Activated T-helper 9 cell treated with anti-CD3 and anti-CD28 coated beads, Interleukin-2, amount 50 U/mL, for 16 hours (primary cell): ENCODE results near the gene PXMP4.
"Not testable (repeated sequence)": the region's sequence is repeated elsewhere in the genome, so short reads cannot be mapped to it uniquely, and the experiment has no call there.

Experiments
- DNase-seq: peaks from one replicate; pipeline ENCODE4 v3.0.0-alpha.2; 2020; ENCODE audit warnings: low read depth

PXMP4 gene

DNA sequence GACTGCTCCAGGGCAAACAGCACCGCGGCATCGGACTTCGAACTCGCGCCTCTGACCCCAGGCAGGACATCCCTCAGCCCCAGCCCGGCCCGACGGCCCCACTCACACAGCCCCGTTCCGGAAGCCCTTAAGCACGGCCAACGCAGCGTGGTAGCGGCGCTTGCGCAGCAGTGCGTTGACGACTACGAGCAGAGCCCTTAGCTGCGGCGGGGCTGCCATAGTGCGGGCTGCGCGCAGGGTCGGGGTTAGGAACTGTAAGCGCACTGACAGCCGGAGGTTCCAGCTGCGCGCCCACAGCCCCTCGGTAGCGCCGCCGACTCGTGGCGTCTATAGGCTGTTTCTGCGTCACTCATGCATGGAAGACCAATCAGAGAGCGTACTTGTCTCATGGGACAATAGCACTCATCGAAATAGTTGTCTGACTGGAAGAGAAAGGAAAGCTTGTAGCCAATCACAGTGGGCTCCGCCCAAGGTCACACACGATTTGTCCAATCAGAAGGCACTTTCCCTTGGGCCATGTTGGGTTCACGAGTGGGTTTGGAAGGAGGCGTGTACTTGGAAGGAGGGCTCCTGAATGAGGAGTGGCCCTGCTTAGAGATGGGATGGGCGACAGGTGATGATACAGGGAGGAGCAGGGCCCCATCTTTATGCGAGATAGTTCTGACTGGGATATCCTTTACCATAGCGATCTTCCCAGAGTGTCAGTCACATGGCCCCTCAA is at the start of gene PXMP4:
Gene PXMP4 (minus strand): TSS at position 322 of the 721 bp plus-strand sequence. CDS start 103 bp downstream, at position 219.
- peak; percentile 75 for DNase-seq

GRCh38 chr20:33769043-33769442 is 48.9 kb upstream of the PXMP4 start:
- no peak for DNase-seq

DNA sequence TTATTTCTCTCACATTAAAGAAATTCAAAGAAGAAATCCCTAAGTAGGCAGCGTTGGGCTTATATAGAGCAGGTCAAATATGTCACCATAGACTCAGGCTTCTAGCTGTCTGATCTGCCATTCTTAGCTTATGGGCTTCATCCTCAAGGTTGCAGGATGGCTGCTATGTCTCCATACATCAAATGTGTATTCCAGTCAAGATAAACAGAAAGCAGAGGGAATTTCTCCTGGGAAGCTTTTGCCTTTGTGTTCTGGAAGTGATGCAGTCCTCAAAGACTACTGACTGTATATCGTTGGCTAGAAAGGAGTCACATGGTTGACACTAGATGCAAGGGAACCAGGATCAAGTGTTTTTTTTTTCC is 47.6 kb upstream of the PXMP4 start:
- no peak for DNase-seq

GRCh38 chr20:33766686-33767085 is 46.6 kb upstream of the PXMP4 start:
- no peak for DNase-seq

GRCh38 chr20:33765592-33765991 is 45.5 kb upstream of the PXMP4 start:
- no peak for DNase-seq

DNA sequence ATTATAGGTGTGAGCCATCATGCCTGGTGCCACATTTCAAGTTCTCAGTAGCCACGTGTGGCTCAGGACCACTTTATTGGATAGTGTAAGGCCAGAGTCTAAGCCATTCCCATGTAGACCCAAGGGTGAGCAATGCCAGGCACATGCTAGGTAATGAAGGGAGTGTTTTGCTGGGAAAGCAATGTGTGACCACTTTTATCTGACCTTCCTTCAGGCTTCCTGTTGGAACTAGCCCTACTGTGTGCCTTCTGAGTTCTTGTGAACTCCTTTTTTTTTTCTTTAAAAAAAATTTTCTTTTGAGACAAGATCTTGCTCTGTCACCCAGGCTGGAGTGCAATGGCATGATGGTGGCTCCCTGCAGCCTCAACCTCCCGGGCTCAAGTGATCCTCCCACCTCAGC is 45.0 kb upstream of the PXMP4 start:
- DNase-seq: no peak

GRCh38 chr20:33761698-33762250 is 41.7 kb upstream of the PXMP4 start:
- no peak for DNase-seq

GRCh38 chr20:33757458-33757857 is 37.3 kb upstream of the PXMP4 start:
- DNase-seq: no peak

DNA sequence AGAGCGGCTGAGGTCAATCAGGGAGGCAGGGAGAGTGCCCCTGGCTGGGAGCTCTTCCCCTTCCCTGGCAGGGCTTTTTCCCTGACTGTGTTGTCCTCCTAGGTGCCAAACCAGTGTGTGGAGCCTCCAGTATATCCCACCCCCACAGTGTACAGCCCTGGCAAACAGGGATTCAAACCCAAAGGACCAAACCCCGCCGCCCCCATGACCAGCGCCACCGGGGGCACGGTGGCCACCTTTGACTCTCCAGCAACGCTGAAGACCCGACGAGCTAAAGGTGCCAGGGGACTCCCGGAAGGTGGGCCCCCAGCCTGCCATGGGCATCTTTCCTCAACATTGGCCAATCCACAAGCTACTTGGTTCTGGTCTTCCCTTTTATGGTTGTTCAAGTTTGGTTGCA is 36.9 kb upstream of the PXMP4 start:
- DNase-seq: no peak

DNA sequence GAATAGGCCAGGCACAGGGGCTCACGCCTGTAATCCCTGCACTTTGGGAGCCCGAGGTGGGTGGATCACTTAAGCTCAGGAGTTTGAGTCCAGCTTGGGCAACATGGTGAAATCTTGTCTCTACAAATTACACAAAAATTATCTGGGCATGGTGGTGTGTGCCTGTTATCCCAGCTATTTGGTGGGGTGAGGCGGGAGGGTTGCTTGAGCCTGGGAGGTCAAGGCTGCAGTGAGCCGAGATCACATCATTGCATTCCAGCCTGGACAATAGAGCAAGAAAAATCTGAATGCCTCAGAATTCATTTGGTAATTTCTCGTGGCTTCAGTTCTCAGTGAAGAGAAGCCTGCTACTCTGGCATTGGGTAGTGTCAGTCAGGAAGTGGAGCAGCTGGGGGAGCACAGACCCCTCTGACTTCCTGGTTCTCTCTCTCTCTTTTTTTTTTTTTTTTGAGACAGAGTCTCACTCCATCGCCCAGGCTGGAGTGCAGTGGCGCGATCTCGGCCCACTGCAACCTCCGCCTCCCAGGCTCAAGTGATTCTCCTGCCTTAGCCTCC is 35.9 kb upstream of the PXMP4 start:
- DNase-seq: not testable (repeated sequence)

- DNase-seq: no peak
These were observed 33.7 kb upstream of the PXMP4 start for GRCh38 chr20:33753763-33754162.

DNA sequence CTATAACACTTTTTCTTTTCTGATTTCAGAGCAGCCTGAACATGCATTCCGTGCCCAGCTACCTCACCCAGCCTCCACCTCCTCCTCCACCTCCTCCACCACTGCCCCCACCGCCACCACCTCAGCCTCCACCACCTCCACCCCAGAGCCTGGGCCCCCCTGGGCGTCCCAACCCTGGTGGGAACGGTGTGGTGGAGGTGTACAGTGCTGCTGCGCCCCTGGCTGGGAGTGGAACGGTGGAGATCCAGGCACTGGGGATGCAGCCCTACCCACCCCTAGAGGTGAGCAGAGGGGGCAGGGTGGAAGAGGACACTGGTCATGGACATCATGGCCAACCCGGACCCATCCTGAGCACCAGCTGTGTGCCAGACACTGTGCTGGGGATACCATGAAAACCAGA is 33.0 kb upstream of the PXMP4 start:
- DNase-seq: no peak

- no peak for DNase-seq
These were observed 31.7 kb upstream of the PXMP4 start for GRCh38 chr20:33751775-33752174.

- DNase-seq: no peak
These were observed 26.4 kb upstream of the PXMP4 start for GRCh38 chr20:33746325-33746998.

DNA sequence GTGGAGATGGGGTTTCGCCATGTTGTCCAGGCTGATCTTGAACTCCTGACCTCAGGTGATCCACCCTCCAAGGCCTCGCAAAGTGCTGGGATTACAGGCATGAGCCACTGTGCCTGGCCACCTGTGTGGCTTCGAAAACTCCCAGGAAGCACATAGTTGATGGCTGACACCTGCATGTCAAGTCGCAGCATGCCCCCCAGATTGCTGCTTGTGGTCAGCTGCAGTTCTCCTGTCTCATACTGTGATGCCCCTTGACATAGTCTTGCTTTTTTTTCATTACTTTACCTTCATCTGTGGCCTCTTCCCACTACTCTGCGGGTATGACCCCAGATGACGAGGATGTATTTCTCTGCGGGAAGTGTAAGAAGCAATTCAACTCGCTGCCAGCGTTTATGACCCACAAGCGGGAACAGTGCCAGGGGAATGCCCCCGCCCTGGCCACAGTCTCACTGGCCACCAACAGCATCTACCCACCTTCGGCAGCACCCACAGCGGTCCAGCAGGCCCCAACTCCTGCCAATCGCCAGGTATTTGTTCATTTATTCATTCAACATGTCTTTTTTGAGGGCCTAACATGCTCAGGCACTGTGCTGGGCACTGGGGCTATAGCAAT is 24.8 kb upstream of the PXMP4 start:
- no peak for DNase-seq

DNA sequence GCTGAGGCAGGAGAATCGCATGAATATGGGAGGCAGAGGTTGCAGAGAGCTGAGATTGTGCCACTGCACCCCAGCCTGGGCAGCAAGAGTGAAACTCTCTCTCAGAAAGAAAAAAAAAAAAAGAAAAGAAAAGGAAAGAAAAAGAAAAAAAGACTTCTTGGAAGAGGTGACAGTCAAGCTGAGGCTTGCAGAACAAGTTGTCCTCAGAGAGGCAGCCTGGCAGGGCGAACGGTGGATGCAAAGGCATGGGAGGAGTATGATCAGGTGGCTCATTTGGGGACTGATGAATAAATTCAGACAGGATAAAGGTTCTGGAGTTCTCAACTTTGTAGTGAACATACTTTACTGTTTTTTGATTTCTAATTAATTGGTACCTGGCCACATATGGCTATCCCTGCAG is 24.1 kb upstream of the PXMP4 start:
- DNase-seq: no peak

DNA sequence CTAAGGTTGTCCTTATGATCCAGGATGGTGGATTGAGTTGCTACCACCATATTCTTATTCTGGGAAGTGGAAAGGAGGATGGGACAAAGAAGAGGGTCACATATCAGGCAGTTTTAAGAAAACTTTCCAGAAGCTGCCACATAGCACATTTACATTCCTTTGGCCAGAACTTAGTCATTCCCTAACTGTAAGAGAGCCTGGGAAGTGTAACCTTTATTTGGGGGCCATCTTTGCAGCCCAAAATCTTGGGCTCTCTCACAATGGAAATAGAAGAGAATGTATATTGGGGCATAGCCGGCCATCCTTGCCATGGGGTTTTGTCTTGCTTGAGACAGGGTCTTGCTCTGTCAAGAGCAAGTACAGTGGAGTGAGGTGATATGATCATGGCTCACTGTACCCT is 20.1 kb upstream of the PXMP4 start:
- DNase-seq: no peak

DNA sequence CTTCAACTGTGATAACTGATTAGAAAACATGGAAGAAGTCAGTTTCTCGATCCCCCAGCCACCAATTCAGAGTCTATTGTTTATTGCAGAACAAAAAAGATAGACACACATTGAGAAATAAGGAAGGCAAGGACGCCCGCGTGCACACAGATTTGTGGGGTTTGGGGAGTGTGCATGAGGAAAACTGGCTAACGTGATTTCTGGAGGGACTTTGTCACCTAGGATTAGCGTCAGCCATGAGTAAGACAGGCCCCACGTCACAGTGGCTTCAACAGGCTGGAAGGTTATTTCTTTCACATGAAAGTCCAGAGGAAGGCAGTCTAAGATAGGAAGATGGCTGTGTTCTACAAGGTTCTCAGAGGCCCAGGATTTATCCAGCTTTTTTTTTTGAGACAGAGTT is 19.4 kb upstream of the PXMP4 start:
- DNase-seq: no peak

- no peak for DNase-seq
These were observed 16.9 kb upstream of the PXMP4 start for GRCh38 chr20:33736962-33737361.

DNA sequence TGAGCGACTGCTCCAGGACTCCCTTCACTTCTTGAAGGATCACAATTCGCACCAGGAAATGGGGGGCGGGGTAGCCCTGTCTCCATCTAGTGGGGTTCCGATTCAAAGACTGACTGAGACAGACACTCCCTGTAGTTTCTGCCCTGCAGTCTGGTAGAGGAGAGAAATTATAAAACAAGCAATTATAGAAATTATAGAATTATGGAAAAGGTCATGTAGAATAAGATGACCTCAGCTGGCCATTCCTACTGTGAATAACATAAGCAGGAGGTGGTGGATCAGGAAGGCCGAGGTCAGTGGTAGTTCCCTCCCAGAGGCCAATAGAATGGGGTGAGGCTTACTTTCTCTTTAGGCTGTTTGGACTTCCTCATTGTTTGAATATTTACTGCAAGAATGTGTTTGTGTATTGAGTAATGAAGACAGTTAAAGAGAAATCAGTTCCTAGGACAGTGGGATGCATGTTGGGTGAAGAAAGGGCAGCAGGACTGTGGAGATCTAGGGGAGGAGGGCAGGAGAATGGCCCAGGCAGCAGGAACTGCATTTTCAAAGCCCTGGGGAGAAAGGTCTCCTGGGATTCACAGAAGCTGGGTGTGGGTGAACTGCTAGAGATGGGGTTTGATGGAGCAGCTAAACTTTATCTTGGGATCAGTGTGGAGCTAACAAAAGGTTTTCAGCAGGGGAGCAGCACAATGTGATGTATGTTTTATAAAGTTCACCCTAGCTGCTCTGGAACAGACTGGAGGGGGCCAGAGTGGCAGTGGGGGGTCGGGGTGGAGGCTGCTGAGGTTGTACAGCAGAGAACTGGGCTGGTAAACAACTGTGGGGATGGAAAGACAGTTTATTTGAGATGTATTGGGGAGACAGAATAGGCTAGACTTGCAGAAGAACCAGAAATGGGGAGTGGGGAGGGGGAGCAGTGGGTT is 13.8 kb upstream of the PXMP4 start:
- no peak for DNase-seq

DNA sequence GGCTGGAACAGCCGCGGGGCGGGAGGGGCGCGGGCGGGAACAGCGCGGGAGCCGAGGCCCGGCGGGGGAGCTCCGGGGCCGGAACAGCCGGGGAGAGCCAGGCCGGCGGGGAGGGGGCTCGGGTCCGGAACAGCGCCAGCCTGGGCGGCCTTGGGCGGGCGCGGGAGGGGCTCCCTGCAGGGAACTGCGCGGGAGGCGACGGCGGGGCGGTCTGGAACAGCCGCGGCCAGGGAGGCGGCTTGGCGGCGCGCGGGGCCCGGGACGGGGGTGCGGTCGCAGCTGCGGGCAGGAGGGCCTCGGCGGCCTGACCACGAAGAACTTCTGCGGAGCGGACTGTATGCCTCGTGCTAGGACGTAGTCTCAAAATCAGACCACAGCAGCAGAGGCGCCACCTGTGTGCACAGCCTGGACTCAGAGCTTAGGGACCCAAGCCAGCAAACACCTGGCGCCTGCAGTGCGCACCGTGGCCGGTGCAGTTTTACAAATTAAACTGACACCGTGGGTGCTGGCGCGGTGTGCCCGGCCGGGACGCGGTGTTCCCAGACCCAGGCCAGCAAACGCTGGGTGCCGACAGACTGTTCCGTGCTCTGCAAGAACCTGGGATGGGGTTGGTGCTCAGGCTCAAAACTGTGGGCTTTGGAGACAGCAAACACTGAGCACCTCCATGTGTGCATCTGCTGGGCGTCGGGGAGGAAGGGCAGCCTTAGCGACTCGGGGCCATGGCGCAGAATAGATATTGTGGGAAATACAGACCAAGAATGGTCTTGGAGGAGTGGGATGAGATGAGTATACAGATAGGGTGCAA is 12.3 kb upstream of the PXMP4 start:
- peak; percentile 77 for DNase-seq
